ENCODE measurements around the gene ZNF534.
"Not testable (repeated sequence)": the region's sequence is repeated elsewhere in the genome, so short reads cannot be mapped to it uniquely, and the experiment has no call there.

Gene ZNF534

GRCh38 chr19:52498571-52498970, 69.6 kb downstream of the ZNF534 start:
- no peak for DNase-seq (ENCODE audit: low spot score)

- not testable (repeated sequence) for DNase-seq (ENCODE audit: low spot score)
These were observed 71.5 kb downstream of the ZNF534 start for GRCh38 chr19:52500474-52500873.

GRCh38 chr19:52500991-52501390, 72.0 kb downstream of the ZNF534 start:
- not testable (repeated sequence) for DNase-seq (ENCODE audit: low spot score)
